K562 (cell line): ENCODE measurements around the gene PHPT1. TPM values are rescaled to one million over a fixed set of nuclear protein-coding genes. Genes with fewer than 3 reads are reported as not detected.

Experiments used
- ARID2 ChIP-seq: fragments of 450-650 bp; IDR thresholded peaks from 2 replicates; pipeline ENCODE4 v1.6.1; 2017; ENCODE audit warnings: antibody characterized with exemption, mild to moderate bottlenecking
- ASH1L ChIP-seq: fragments of 450-650 bp; IDR thresholded peaks from 2 replicates; pipeline ENCODE4 v1.6.1; 2018; ENCODE audit warnings: borderline replicate concordance, mild to moderate bottlenecking, low read depth; ENCODE audit not compliant: partially characterized antibody
- CAMTA2 ChIP-seq: fragments of 250-450 bp; sonication (Bioruptor Pico); conservative IDR thresholded peaks from 2 replicates; pipeline ENCODE4 v1.5.1; 2022
- CBFB ChIP-seq: sonication (generic); formaldehyde crosslinking; IDR thresholded peaks from 2 replicates; pipeline ENCODE4 v1.4.0; 2020; ENCODE audit warnings: mild to moderate bottlenecking, missing genetic modification reagents
- DMBX1 ChIP-seq: fragments of 250-450 bp; sonication (Bioruptor Pico); IDR thresholded peaks from 2 replicates; pipeline ENCODE4 v1.8.0; 2022; ENCODE audit warnings: inconsistent platforms, mild to moderate bottlenecking, moderate library complexity, borderline replicate concordance
- EP400 ChIP-seq: fragments of 450-650 bp; IDR thresholded peaks from 2 replicates; pipeline ENCODE4 v1.6.1; 2017; ENCODE audit warnings: antibody characterized with exemption, mild to moderate bottlenecking, moderate library complexity
- ETS2 ChIP-seq: IDR thresholded peaks from 2 replicates; pipeline ENCODE4 v1.6.1; 2016; ENCODE audit warnings: borderline replicate concordance, missing genetic modification characterization, mild to moderate bottlenecking, moderate library complexity, missing compliant biosample characterization; ENCODE audit not compliant: poor library complexity, severe bottlenecking
- ETV1 ChIP-seq: fragments of 450-650 bp; conservative IDR thresholded peaks from 2 replicates; pipeline ENCODE4 v1.6.1; 2016; ENCODE audit warnings: missing genetic modification characterization, control low read depth, low read depth, missing compliant biosample characterization
- HLTF ChIP-seq: fragments of 450-650 bp; IDR thresholded peaks from 2 replicates; pipeline ENCODE4 v1.6.1; 2016
- HNRNPH1 ChIP-seq: fragments of 200-400 bp; formaldehyde crosslinking; optimal IDR thresholded peaks from 2 replicates; pipeline ENCODE3; 2017; ENCODE audit warnings: low read depth, mild to moderate bottlenecking, low read length, moderate library complexity
- ILF3 ChIP-seq: fragments of 450-650 bp; IDR thresholded peaks from 2 replicates; pipeline ENCODE4 v1.6.1; 2018; ENCODE audit warnings: antibody characterized with exemption, mild to moderate bottlenecking, moderate library complexity, borderline replicate concordance
- ILK ChIP-seq: fragments of 450-650 bp; IDR thresholded peaks from 2 replicates; pipeline ENCODE4 v1.6.1; 2016; ENCODE audit warnings: missing genetic modification characterization, low read depth, mild to moderate bottlenecking, missing compliant biosample characterization, moderate library complexity, borderline replicate concordance
- MAZ ChIP-seq, 2 experiments: fragments of 450-650 bp in 1 of 2; sonication (generic) in 1 of 2; formaldehyde crosslinking; IDR thresholded peaks in 1 of 2; conservative IDR thresholded peaks in 1 of 2; 2 replicates each; pipeline versions ENCODE4 v1.4.0 to v1.5.0; 2020; ENCODE audit warnings: mild to moderate bottlenecking in 1 of 2, missing genetic modification reagents in 1 of 2
- MEIS2 ChIP-seq: fragments of 450-650 bp; IDR thresholded peaks from 2 replicates; pipeline ENCODE4 v1.6.1; 2014; ENCODE audit warnings: mild to moderate bottlenecking; ENCODE audit not compliant: partially characterized antibody
- PHF21A ChIP-seq: fragments of 450-650 bp; IDR thresholded peaks from 2 replicates; pipeline ENCODE4 v1.6.1; 2017; ENCODE audit warnings: low read depth, borderline replicate concordance
- RBFOX2 ChIP-seq: fragments of 200-400 bp; formaldehyde crosslinking; IDR thresholded peaks from 2 replicates; pipeline ENCODE4 v1.6.1; 2017; ENCODE audit warnings: low read depth, mild to moderate bottlenecking, low read length, moderate library complexity
- SP2 ChIP-seq: IDR thresholded peaks from 2 replicates; pipeline ENCODE4 v1.6.1; 2011; ENCODE audit warnings: mild to moderate bottlenecking, low read depth, low read length, moderate library complexity; ENCODE audit not compliant: poor library complexity, severe bottlenecking; ENCODE audit errors: extremely low read depth
- TAF9B ChIP-seq: fragments of 450-650 bp; IDR thresholded peaks from 2 replicates; pipeline ENCODE4 v1.6.1; 2018; ENCODE audit warnings: mild to moderate bottlenecking; ENCODE audit not compliant: partially characterized antibody
- TAL1 ChIP-seq: fragments of 450-650 bp; IDR thresholded peaks from 2 replicates; pipeline ENCODE4 v1.6.1; 2016; ENCODE audit warnings: mild to moderate bottlenecking
- XRCC3 ChIP-seq: fragments of 450-650 bp; IDR thresholded peaks from 2 replicates; pipeline ENCODE4 v1.6.1; 2017; ENCODE audit warnings: mild to moderate bottlenecking, moderate library complexity
- ZBTB17 ChIP-seq: fragments of 450-650 bp; formaldehyde crosslinking; IDR thresholded peaks from 2 replicates; pipeline ENCODE4 v1.4.0; 2020; ENCODE audit warnings: mild to moderate bottlenecking
- ZNF184 ChIP-seq: sonication (generic); formaldehyde crosslinking; IDR thresholded peaks from 2 replicates; pipeline ENCODE4 v1.5.0; 2020; ENCODE audit warnings: missing genetic modification reagents
- polyA plus RNA-seq, 8 experiments: library from polyadenylated mRNA; depleted of rRNA in 4 of 8; stranded (reverse) in 5 of 8; unstranded in 3 of 8; fragments of >200 nt; fragmentation: Nextera tagmentation in 2 of 8; fragmentation: Illumina TruSeq in 1 of 8; extraction: Ambion mirVana in 2 of 8; extraction: Trizol in 1 of 8; gene quantifications; 2 replicates each; pipeline versions ENCODE4 v1.2.1 to v1.2.3, GENCODE V29; 2011 to 2014; ENCODE audit warnings: inconsistent platforms in 1 of 8, missing spikeins in 1 of 8
- total RNA-seq, 7 experiments: library from RNA; depleted of rRNA in 6 of 7; stranded (reverse); fragments of >200 nt in 6 of 7; fragmentation: Illumina TruSeq in 2 of 7; extraction: Trizol in 2 of 7; gene quantifications; 2 replicates each; pipeline versions ENCODE4 v1.2.1 to v1.2.3, GENCODE V29; 2011 to 2021; ENCODE audit warnings: low replicate concordance in 1 of 7
- TF ChIP-seq, protein P1 (sequence below): fragments of 450-650 bp; IDR thresholded peaks from 2 replicates; pipeline ENCODE4 v1.6.1; 2018; ENCODE audit warnings: mild to moderate bottlenecking, low read depth; ENCODE audit not compliant: partially characterized antibody
- TF ChIP-seq, protein P2 (sequence below): fragments of 450-650 bp; IDR thresholded peaks from 2 replicates; pipeline ENCODE4 v1.6.1; 2016; ENCODE audit warnings: missing biosample characterization, missing genetic modification characterization
- TF ChIP-seq, protein P3 (sequence below), 3 experiments: fragments of 200-800 bp in 1 of 3; sonication (Bioruptor generic) in 1 of 3; sonication (generic) in 1 of 3; formaldehyde crosslinking in 1 of 3; IDR thresholded peaks; 2 replicates each; pipeline versions ENCODE4 v1.6.1 to v1.8.0; 2016 to 2022; ENCODE audit warnings: mild to moderate bottlenecking in 2 of 3, missing compliant biosample characterization in 2 of 3, missing genetic modification characterization in 2 of 3, missing genetic modification reagents in 1 of 3

PHPT1 gene
- total and polyA plus RNA-seq, 9 of the 15 experiments (the other 6 are each of a cell fraction or from before 2014, with no cell fraction given): 20.9 to 166 (median 129) TPM

DNA sequence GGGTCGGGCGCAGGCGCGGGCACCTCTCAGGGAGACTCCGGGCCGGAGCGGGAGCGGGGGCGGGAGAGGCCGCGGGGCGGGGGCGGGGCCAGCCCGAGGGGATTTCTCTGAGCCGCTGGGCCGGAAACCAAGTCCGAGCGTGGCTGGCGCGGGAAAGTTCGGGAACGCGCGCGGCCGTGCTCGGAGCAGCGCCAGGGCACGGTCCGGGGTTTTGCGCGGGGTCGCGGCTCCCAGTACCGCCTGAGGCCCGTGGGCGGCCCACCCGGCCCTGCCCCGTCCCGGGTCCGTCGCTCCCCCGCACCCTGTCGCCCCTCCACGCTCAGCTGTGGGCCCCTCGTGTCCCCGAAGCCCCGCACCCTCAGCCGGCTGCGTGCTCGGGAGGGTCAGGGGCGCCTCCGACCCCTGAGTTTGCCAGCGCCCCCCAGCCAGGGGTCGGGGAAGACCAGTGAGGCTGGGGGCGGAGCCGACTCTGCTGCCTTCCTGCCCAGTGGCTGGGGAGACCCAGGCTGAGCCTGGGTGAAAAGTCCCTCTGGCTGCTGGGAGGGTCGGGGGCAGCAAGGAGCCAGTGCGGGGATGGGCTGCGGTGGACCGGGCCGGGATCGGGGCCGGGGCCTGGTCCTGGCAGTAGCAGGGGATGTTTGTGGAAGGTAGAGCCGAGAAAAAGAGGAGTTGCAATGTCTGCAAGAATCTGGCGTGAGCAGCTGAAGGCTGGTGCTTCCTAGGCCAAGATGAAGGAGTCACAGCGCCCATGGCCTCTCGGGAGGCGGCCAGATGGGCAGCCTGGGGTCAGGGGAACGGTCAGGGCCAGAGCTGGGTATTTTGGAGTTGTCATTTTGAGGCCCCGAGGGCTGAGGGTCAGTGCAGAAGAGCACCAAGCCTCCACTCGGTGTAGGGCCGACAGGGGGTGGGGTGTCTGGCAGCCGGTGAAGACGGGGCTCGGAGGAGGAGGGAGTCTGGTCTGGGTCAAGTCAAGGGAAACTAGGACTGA lies 37.7 kb downstream of the PHPT1 start (continued):
- TF ChIP-seq, protein P1, sequence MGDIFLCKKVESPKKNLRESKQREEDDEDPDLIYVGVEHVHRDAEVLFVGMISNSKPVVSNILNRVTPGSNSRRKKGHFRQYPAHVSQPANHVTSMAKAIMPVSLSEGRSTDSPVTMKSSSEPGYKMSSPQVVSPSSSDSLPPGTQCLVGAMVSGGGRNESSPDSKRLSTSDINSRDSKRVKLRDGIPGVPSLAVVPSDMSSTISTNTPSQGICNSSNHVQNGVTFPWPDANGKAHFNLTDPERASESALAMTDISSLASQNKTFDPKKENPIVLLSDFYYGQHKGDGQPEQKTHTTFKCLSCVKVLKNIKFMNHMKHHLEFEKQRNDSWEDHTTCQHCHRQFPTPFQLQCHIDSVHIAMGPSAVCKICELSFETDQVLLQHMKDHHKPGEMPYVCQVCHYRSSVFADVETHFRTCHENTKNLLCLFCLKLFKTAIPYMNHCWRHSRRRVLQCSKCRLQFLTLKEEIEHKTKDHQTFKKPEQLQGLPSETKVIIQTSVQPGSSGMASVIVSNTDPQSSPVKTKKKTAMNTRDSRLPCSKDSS: no peak
- TF ChIP-seq CAMTA2 (CRISPR knock-in tag): no peak
- TF ChIP-seq ETV1 (tag): no peak
- TF ChIP-seq DMBX1 (CRISPR knock-in tag): no peak
- no peak for TF ChIP-seq MEIS2
- TF ChIP-seq, protein P2, sequence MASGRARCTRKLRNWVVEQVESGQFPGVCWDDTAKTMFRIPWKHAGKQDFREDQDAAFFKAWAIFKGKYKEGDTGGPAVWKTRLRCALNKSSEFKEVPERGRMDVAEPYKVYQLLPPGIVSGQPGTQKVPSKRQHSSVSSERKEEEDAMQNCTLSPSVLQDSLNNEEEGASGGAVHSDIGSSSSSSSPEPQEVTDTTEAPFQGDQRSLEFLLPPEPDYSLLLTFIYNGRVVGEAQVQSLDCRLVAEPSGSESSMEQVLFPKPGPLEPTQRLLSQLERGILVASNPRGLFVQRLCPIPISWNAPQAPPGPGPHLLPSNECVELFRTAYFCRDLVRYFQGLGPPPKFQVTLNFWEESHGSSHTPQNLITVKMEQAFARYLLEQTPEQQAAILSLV (tag): no peak
- no peak for TF ChIP-seq TAF9B
- TF ChIP-seq EP400: no peak
- no peak for TF ChIP-seq PHF21A
- no peak for TF ChIP-seq ARID2
- no peak for TF ChIP-seq ILK
- TF ChIP-seq HNRNPH1: no peak
- TF ChIP-seq XRCC3: no peak
- no peak for TF ChIP-seq ASH1L
- TF ChIP-seq, protein P3, sequence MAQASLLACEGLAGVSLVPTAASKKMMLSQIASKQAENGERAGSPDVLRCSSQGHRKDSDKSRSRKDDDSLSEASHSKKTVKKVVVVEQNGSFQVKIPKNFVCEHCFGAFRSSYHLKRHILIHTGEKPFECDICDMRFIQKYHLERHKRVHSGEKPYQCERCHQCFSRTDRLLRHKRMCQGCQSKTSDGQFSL (CRISPR knock-in tag; IDR thresholded peaks at IDR 0.05): peak; percentile 63
- TF ChIP-seq, protein P3 (tag; IDR thresholded peaks at IDR 0.05): no peak
- TF ChIP-seq CBFB: no peak
- 0 out of 2 replicates have a peak, but pooled peaks have one; percentile 33 for TF ChIP-seq ZBTB17 (CRISPR knock-in tag)
- no peak for TF ChIP-seq SP2
- TF ChIP-seq HLTF: no peak
- TF ChIP-seq MAZ (CRISPR knock-in tag; conservative IDR thresholded peaks at IDR 0.05 in 1 of 2, IDR thresholded peaks at IDR 0.05 in 1 of 2): no peak
- TF ChIP-seq RBFOX2: peak; percentile 3
- TF ChIP-seq TAL1: no peak
- no peak for TF ChIP-seq ILF3
- TF ChIP-seq ETS2: no peak
- no peak for TF ChIP-seq ZNF184 (CRISPR knock-in tag)
